Natural killer cell treated with Interleukin-12 subunit alpha and Interleukin-12 subunit beta and Interleukin-15 and Interleukin-18, amount 100 ng/mL, for 72 hours (primary cell): ENCODE data around the gene GYG1. TPM values are rescaled to one million over a fixed set of nuclear protein-coding genes. Genes with fewer than 3 reads are reported as not detected.

Experiments used
- ATAC-seq, 2 donors: fragments of 150-1000 bp; cut with Tn5 transposase in 1 of 2; sonication (Bioruptor Pico), chemical (Tn5 transposase) in 1 of 2; 2 replicates each; pipeline ENCODE4 v1.10.0; 2021
- DNase-seq: peaks from one replicate; pipeline ENCODE4 v3.0.0; 2022; ENCODE audit warnings: low spot score
- H3K27ac Mint-ChIP-seq, 2 donors: 1 replicate in 1 of 2; 2 replicates in 1 of 2; pipeline ENCODE4 v1.8.0; 2022; ENCODE audit warnings: mixed read lengths in 2 of 2, mild to moderate bottlenecking in 1 of 2, moderate library complexity in 1 of 2
- H3K27me3 Mint-ChIP-seq, 2 donors: 1 replicate in 1 of 2; 2 replicates in 1 of 2; pipeline ENCODE4 v1.8.0; 2022; ENCODE audit warnings: mixed read lengths in 2 of 2
- H3K36me3 Mint-ChIP-seq: one replicate; pipeline ENCODE4 v1.8.0; 2022; ENCODE audit warnings: mixed read lengths
- H3K4me1 Mint-ChIP-seq, 2 donors: 1 replicate in 1 of 2; 2 replicates in 1 of 2; pipeline ENCODE4 v1.8.0; 2022; ENCODE audit warnings: low read depth in 2 of 2, mixed read lengths in 2 of 2, mild to moderate bottlenecking in 1 of 2
- H3K4me3 Mint-ChIP-seq: one replicate; pipeline ENCODE4 v1.8.0; 2022; ENCODE audit warnings: mixed read lengths
- H3K9me3 Mint-ChIP-seq: 2 replicates; pipeline ENCODE4 v1.8.0; 2022; ENCODE audit warnings: mixed read lengths
- total RNA-seq, 2 donors: library from RNA; stranded (reverse); gene quantifications; one replicate each; pipeline ENCODE4 v1.2.3, GENCODE V29; 2022

Gene GYG1
- total RNA-seq, 2 donors from 2014 or later, result 83.5 to 112 TPM

DNA sequence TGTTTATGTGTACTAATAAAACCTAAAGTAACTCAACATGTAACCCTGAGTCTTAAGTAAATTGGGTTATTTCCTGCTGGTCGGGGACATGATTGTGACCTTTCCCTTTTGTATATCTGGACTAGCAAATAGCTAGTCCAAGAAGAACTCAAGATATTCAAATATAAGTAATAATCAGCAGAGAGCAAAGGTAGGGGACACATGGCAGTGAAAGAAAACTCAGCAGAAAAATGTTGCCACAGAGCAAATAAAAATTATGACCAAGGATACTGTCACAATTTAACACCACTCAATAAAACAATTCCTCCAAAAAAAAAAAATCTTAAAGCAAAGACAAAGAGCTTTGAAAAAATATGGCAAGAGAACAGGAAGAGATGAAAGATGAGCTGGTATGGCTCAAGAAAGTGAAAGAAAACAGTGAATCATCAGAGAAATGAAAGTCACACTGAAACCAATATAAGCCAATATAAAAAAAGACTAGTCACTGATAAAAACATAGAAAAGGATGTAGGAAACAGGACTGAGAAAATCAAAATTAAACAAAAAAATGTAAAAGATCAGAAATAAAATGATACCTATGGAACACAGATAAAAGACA, 51.5 kb downstream of the GYG1 start:
- peaks cover 24% of the 10 kb centered on the region for H3K36me3 Mint-ChIP-seq
- ATAC-seq, result peak; percentile 78 to 84
- H3K4me1 Mint-ChIP-seq, result peaks cover 19 to 33% of the 10 kb centered on the region in 2 donors
- H3K4me3 Mint-ChIP-seq, result peak overlapping the region; percentile 62
- peak overlapping the region; percentile 81 to 89 for H3K27ac Mint-ChIP-seq
- DNase-seq, result no peak
- H3K9me3 Mint-ChIP-seq, result no peaks in the 10 kb centered on the region
- H3K27me3 Mint-ChIP-seq, result no peaks in the 10 kb centered on the region

DNA sequence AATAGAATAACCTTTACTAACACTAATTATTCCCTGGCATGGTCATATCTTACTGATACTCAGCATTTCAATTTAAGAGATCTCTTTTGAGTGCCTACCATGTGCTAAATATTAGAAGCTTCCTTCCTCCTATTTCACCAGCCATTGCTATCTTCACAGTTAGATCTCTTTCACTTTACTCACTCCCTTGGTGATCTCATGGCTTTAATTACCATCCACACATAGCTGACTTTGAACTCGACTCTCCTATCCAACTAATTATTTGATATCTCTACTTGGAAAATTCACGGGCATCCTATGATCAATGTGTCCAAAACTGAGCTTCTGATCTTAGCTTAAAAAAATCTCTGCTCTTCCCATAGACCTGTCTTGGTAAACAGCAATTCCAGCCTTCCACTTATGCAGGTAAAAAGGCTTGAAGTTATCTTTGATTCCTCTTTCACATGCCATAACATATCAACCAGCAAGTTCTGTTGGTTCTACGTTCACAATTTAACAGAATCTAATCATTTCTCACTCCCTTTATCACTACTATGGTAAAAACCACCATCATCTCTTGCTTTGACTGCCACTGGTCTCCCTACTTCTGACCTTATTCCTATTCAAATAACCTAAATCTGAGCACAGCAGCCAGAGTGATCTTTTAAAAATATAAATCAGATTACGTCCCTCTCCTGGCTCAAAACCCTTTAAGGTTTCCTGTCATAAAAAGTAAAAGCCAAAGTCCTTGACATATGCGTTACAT, 53.2 kb downstream of the GYG1 start:
- Mint-ChIP-seq H3K36me3 (peaks cover 27% of the 10 kb centered on the region), H3K27ac (peak overlapping the region; percentile 22 to 68), H3K4me3 (peak overlapping the region; percentile 17), H3K4me1 (peaks cover 19 to 33% of the 10 kb centered on the region in 2 donors), H3K27me3 (no peaks in the 10 kb centered on the region), H3K9me3 (no peaks in the 10 kb centered on the region)
- peak in 1 of 2 donors; percentile 53 for ATAC-seq
- no peak for DNase-seq

DNA sequence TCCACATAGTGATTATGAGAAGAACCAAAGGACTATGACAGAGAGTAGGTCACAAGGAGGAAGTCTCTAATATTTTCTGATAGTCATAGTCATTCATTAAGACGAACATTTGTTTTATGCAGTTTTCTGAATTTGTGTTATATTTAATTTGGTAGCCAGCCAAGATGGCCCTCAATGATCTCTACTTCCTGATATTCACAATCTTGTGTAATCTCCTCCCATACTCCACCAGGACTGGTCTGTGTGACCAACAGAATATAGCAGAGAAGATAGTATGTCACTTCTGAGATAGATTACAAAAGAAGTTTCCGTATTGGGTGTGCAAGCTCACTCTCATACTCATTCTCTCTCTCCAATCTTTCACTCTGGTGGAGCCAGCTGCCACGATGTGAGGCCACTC, 64.2 kb downstream of the GYG1 start:
- peaks cover 39% of the 10 kb centered on the region for H3K36me3 Mint-ChIP-seq
- H3K27ac Mint-ChIP-seq, result no peak overlapping the region
- DNase-seq (no peak), ATAC-seq (no peak)
- no peaks in the 10 kb centered on the region for H3K27me3 Mint-ChIP-seq
- H3K4me1 Mint-ChIP-seq, result no peaks in the 10 kb centered on the region
- no peak overlapping the region for H3K4me3 Mint-ChIP-seq
- H3K9me3 Mint-ChIP-seq, result no peaks in the 10 kb centered on the region

DNA sequence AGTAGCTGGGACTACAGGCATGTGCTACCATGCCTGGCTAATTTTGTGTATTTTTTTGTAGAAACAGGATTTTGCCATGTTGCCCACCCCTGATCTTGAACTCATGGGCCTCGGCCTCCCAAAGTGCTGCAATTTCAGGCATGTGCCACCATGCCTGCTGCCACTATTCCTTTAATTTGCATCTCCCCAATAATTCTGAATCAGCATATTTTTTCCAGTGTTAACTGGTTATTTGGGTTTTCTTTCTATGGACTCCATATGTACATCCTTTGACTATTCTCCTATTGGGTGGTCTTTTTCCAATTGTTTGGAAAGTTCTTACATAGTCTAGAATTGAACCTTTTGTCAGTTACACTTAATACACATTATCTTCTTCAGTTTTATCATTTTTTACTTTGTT, 66.9 kb downstream of the GYG1 start:
- H3K36me3 Mint-ChIP-seq, result peaks cover 21% of the 10 kb centered on the region
- H3K9me3 Mint-ChIP-seq, result no peaks in the 10 kb centered on the region
- no peaks in the 10 kb centered on the region for H3K27me3 Mint-ChIP-seq
- ATAC-seq, result no peak
- H3K4me1 Mint-ChIP-seq, result no peaks in the 10 kb centered on the region
- no peak for DNase-seq
- no peak overlapping the region for H3K27ac Mint-ChIP-seq
- no peak overlapping the region for H3K4me3 Mint-ChIP-seq

DNA sequence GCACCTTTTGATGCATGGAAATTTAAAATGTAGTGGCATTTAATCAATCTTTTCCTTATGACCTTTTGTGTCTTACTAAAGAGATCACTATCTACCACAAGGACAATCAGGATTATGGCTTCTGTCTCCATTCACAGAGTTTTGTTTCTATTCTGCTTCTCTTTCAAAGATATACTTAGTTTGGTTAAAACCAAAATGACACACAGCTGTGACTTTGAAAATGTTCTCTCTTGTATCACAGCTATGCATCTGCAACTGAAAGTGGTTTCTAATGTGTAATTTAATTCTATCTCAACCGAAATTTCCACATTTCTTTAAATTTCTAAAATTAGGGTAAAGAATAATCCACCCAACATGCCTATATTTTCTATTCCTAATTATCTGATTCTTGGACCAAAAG, 67.3 kb downstream of the GYG1 start:
- Mint-ChIP-seq H3K36me3 (peaks cover 17% of the 10 kb centered on the region), H3K4me3 (no peak overlapping the region), H3K27me3 (no peaks in the 10 kb centered on the region), H3K9me3 (no peaks in the 10 kb centered on the region), H3K27ac (no peak overlapping the region), H3K4me1 (no peaks in the 10 kb centered on the region)
- no peak for DNase-seq
- no peak for ATAC-seq

DNA sequence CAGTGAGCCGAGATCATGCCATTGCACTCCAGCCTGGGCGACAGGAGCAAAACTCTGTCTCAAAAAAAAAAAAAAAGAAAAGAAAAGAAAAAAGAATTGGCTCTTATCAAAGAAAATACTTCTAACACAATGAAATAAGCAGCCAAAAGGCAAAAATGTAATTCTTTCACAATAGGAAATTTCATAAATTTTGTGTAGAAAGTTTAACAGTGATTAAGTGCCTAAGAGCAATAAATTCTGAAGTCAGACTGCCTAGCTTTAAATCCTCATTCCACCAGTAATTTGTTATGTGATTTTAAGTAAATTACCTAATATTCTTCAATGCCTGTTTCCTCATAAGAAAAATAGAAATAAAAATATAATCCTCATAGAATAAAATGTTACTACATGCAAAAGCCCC, 70.4 kb downstream of the GYG1 start:
- Mint-ChIP-seq H3K27ac (no peak overlapping the region), H3K4me3 (no peak overlapping the region), H3K36me3 (no peaks in the 10 kb centered on the region), H3K27me3 (no peaks in the 10 kb centered on the region), H3K4me1 (no peaks in the 10 kb centered on the region), H3K9me3 (no peaks in the 10 kb centered on the region)
- ATAC-seq (no peak), DNase-seq (no peak)

DNA sequence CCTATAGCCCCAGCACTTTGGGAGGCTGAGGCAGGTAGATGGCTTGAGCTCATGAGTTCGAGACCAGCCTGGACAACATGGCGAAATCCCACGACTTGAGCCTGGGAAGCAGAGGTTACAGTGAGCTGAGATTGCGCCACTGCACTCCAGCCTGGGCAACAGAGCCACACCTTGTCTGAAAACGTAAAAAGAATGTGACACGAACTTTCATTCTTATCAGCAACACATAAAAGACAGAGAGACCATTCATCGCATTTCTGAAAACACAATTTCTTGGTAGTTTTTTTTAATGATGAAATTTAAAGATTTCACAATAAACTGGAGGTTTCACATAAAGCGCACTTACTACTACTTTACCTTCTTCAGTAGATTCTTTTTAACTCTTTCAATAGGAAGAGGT, 76.5 kb downstream of the GYG1 start:
- no peaks in the 10 kb centered on the region for H3K9me3 Mint-ChIP-seq
- no peak overlapping the region for H3K27ac Mint-ChIP-seq
- ATAC-seq (no peak), DNase-seq (no peak)
- H3K27me3 Mint-ChIP-seq, result no peaks in the 10 kb centered on the region
- H3K4me1 Mint-ChIP-seq, result no peaks in the 10 kb centered on the region
- no peak overlapping the region for H3K4me3 Mint-ChIP-seq
- H3K36me3 Mint-ChIP-seq, result no peaks in the 10 kb centered on the region

Other genes with a start within 250 kb of the GYG1 start
- gene CPB1, start 163.7 kb upstream of the GYG1 start, total RNA-seq, result not detected
- gene CPA3, start 126.2 kb upstream of the GYG1 start, total RNA-seq, result 1 to 10 TPM in 1 of 2 donors, not detected in 1; 2.9 TPM
- gene HLTF, start 95.0 kb downstream of the GYG1 start, total RNA-seq, result 10 to 100 TPM; 17.8 to 19.2 TPM
- 10 to 100 TPM; 15.1 to 27.8 TPM for gene HPS3, start 138.1 kb downstream of the GYG1 start, total RNA-seq
- gene CP, start 230.3 kb downstream of the GYG1 start, total RNA-seq, result not detected